Measurements from ENCODE around the gene PROS1. TPM values are rescaled to one million over a fixed set of nuclear protein-coding genes. Genes with fewer than 3 reads are reported as not detected.
"Not testable (repeated sequence)": the region's sequence is repeated elsewhere in the genome, so short reads cannot be mapped to it uniquely, and the experiment has no call there.

Gene PROS1
- total RNA-seq, 4 donors from 2014 or later, result 10.6 to 26.0 (median 20.5) TPM

GRCh38 chr3:93979850-93980676, 6.4 kb upstream of the PROS1 start, which contains the start of gene ARL13B:
TSS of gene ARL13B (plus strand) at chr3:93980155. CDS start at chr3:93980424, 269 bp downstream.
- TF ChIP-seq CTCF (IDR thresholded peaks at IDR 0.05) (no peak), POLR2AphosphoS5 (IDR thresholded peaks at IDR 0.05) (peak; percentile 28 to 62 (median 58)), POLR2A (IDR thresholded peaks at IDR 0.05) (peak in 1 of 2 donors; percentile 72), EP300 (IDR thresholded peaks at IDR 0.05) (no peak)
- WGBS, result under 1% methylated on average over 42 of the region's 66 CpGs
- peak within 1 kb of the TSS; percentile 95 for H3K27ac ChIP-seq

DNA sequence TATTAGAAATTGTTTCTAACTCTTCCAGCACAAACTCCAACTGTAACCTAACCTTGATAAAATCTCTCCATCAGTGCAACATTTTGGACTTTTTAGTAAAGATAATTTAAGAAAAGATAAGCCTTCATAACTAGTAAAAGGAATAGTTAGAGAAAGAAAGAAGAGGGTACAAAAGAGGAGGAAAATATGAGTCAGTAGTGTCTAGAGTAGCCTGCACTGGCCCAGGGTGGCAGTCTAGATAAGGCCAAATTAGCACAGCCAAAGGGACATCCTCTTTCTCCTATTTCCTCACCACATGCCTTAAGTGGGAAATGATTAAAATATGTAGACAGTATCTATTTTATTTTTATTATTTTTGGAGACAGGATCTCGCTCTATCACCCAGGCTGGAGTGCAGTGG, 3.7 kb downstream of the PROS1 start:
- no peaks in the 10 kb centered on the region for H3K36me3 ChIP-seq
- DNase-seq (ENCODE audit: low spot score in 2 of 2), result no peak
- 89% methylated on average over 1 of the region's 1 CpG for WGBS

More at GRCh38 chr3:93979850-93980676, 6.4 kb upstream of the PROS1 start, which contains the start of gene ARL13B:
- peaks cover 17% of the 10 kb centered on the region for H3K4me1 ChIP-seq
- no peaks in the 10 kb centered on the region for H3K27me3 ChIP-seq
- no peaks in the 10 kb centered on the region for H3K9me3 ChIP-seq
- peak within 1 kb of the TSS; percentile 89 for H3K4me3 ChIP-seq
- no peaks in the 10 kb centered on the region for H3K36me3 ChIP-seq
- peak; percentile 99 for DNase-seq (ENCODE audit: low spot score in 2 of 2)

DNA sequence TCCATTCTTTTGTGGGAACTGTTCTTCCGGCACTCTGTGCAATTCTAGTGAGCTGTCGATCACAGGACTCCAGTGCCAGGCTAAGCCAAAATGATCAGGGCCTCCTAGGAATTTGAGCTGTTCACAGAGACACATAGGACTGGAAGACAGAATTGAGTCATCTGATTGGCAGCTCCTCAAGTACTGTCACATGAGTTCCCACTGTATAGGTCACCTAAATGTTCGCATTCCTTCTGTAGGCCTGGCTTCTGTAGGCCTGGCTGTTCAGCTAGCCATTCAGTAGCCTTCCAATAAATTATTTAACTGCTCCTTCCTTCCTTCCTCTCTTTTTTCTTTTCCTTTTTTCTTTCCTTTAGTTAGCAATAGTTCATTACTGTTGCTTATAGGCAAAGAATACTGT, 4.3 kb downstream of the PROS1 start:
- Histone ChIP-seq H3K27ac (no peak overlapping the region), H3K27me3 (no peaks in the 10 kb centered on the region), H3K36me3 (no peaks in the 10 kb centered on the region), H3K4me1 (peaks cover 14% of the 10 kb centered on the region), H3K4me3 (no peak overlapping the region), H3K9me3 (no peaks in the 10 kb centered on the region)
- no peak for TF ChIP-seq POLR2AphosphoS5 (IDR thresholded peaks at IDR 0.05)
- TF ChIP-seq POLR2A (IDR thresholded peaks at IDR 0.05), result no peak
- TF ChIP-seq CTCF (IDR thresholded peaks at IDR 0.05), result no peak
- TF ChIP-seq EP300 (IDR thresholded peaks at IDR 0.05), result no peak
- no peak for DNase-seq (ENCODE audit: low spot score in 2 of 2)
- WGBS, result 48% methylated on average over 3 of the region's 3 CpGs

More for the DNA sequence above, 3.7 kb downstream of the PROS1 start:
- H3K27me3 ChIP-seq, result no peaks in the 10 kb centered on the region
- H3K9me3 ChIP-seq, result no peaks in the 10 kb centered on the region
- peaks cover 14% of the 10 kb centered on the region for H3K4me1 ChIP-seq
- H3K4me3 ChIP-seq, result no peak overlapping the region
- no peak for TF ChIP-seq EP300 (IDR thresholded peaks at IDR 0.05)
- no peak for TF ChIP-seq CTCF (IDR thresholded peaks at IDR 0.05)
- no peak for TF ChIP-seq POLR2AphosphoS5 (IDR thresholded peaks at IDR 0.05)
- no peak overlapping the region for H3K27ac ChIP-seq

- 98% methylated on average over 19 of the region's 19 CpGs for WGBS
- not testable (repeated sequence) for H3K36me3 ChIP-seq; DNase-seq (ENCODE audit: low spot score in 2 of 2); H3K9me3 ChIP-seq; H3K4me3 ChIP-seq; H3K27ac ChIP-seq; H3K27me3 ChIP-seq; H3K4me1 ChIP-seq
These were observed 8.6 kb downstream of the PROS1 start for GRCh38 chr3:93965106-93965505.

DNA sequence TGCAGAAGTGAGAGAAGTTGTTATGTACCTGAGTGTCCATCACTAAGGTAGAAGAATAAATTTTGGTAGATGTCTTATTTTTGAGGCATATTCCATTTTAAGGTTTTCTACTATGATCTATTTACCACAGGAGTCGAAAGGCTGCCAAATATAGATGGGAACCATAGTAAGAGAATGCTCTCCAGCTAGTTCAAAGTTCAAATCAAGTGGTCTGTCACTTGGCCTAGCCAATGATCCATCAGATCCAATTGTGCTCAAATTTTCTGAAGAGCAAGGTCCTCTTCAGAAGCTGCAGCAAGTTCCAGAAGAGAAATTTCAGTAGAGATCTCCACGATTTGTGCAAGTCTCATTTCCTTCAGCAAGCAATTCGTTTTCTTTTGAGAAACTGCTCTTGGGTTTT, 10.9 kb downstream of the PROS1 start:
- Histone ChIP-seq H3K27me3 (no peaks in the 10 kb centered on the region), H3K9me3 (no peaks in the 10 kb centered on the region), H3K4me1 (no peaks in the 10 kb centered on the region), H3K36me3 (no peaks in the 10 kb centered on the region), H3K4me3 (no peak overlapping the region), H3K27ac (no peak overlapping the region)
- TF ChIP-seq CTCF (IDR thresholded peaks at IDR 0.05) (no peak), POLR2A (IDR thresholded peaks at IDR 0.05) (no peak), EP300 (IDR thresholded peaks at IDR 0.05) (no peak), POLR2AphosphoS5 (IDR thresholded peaks at IDR 0.05) (no peak)
- no peak for DNase-seq (ENCODE audit: low spot score in 2 of 2)
- WGBS, result 89% methylated on average over 3 of the region's 3 CpGs

Data from suprapubic skin (tissue), 4 donors.